Inflammatory macrophage treated with lipopolysaccharide for 4 hours (primary cell): Measurements from ENCODE around the gene ITM2B.
"Not testable (repeated sequence)": the region's sequence is repeated elsewhere in the genome, so short reads cannot be mapped to it uniquely, and the experiment has no call there.

Experiments used
- DNase-seq: peaks from one replicate; pipeline ENCODE4 v3.0.0-alpha.2; 2020

The ITM2B gene

GRCh38 chr13:48233046-48233888 is at the start of gene ITM2B:
Gene ITM2B (plus strand): TSS chr13:48233206. CDS start chr13:48233361, 155 bp downstream.
- DNase-seq: peak; percentile 74

GRCh38 chr13:48184260-48184659 is 48.7 kb upstream of the ITM2B start:
- DNase-seq: no peak

DNA sequence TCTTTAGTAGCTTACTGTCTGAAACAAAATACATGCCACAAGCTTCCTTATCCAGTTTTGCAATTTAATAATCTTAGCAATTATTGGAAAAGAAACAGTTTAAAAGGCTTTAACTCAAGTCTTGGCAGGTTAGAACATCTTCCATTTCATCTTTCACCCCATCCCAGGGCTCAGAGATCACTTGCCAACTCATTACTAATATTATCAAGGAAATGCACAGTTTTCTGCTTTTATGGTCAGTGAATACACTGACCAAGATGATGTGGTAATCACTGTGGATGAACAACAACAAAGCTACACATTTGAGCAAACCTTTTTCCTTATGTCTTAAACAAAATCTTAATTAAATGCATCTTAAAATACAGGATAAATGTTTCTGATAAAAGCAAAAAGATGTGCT is 48.0 kb upstream of the ITM2B start:
- no peak for DNase-seq

GRCh38 chr13:48186722-48187121 is 46.3 kb upstream of the ITM2B start:
- no peak for DNase-seq

DNA sequence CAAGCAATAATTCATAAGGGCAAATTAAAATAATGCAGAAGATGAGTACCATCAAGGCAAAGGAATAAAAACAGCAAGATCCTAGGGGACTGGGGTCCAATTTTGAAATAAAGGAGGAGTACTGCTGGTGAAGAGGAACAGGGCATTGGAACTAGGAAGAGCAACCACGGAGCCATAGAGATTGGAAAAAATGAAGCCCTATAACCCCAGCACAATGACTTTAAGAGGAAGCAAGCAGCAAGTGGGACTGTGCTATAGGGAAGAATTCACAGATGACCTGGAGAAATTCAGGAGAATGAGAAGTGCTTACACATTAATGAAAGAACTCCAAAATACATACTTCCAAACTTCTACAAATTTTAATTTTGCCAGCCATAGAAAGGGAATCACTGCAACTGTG is 44.9 kb upstream of the ITM2B start:
- peak; percentile 33 for DNase-seq

DNA sequence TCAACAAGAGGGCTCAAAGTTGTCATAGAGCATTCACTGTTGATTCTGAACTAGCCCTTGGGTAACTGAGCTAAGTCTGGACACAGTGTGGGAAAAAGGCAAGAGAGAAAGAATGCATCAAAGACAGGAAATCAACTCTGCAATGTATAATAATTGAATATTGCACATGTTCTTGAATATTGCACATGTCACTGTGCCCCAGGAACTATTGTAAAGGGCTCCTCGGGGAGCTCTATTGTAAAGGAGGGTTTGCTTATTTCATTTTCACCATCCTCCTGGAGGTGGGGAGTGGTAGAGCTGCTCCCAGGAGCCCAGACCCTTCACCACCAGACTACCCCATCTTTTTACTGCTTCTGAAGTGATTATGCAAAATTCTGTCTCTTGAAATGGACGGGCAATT is 44.4 kb upstream of the ITM2B start:
- no peak for DNase-seq

GRCh38 chr13:48189171-48189570 is 43.8 kb upstream of the ITM2B start:
- DNase-seq: no peak

GRCh38 chr13:48192411-48192935 is 40.5 kb upstream of the ITM2B start:
- DNase-seq: peak; percentile 60

- peak; percentile 89 for DNase-seq
Observed at GRCh38 chr13:48194379-48194754, 38.6 kb upstream of the ITM2B start.

DNA sequence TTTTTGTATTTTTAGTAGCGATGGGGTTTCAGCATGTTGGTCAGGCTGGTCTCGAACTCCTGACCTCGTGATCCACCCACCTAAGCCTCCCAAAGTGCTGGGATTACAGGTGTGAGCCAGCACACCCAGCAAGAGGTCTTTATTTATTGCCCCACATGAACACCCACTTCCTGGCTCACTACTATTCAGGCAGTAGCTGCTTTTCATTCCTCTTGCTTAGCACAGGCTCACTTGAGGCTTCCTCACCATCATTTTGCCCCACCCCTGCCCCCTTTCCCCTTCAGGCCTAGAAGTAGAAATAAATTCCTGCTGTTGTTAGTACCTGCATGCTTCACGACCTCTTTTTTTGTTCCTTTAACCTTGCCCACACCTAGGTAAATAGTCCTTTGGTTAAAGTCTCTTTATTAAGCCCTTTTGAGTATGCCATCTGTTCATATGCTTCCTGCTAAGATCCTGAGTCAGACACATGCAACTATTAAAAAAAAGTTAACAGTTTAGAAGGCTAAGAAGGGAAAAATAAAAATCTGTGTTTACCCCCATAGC is 33.5 kb upstream of the ITM2B start:
- no peak for DNase-seq

DNA sequence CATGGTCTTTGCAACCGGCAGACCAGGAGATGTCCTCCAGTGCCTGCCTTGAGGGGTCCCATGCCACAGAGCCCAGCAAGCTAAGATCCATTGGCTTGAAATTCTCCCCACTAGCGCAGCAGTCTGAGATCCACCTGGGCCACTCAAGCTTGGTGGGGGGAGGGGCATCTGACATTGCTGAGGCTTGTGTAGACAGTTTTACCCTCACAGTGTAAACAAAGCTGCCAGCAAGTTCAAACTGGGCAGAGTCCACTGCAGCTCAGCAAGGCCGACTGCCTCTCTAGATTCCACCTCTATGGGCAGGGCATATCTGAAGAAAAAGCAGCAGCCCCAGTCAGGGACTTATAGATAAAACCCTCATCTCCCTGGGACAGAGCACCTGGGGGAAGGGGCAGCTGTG is 32.0 kb upstream of the ITM2B start:
- no peak for DNase-seq

GRCh38 chr13:48207207-48207606 is 25.8 kb upstream of the ITM2B start:
- DNase-seq: not testable (repeated sequence)

DNA sequence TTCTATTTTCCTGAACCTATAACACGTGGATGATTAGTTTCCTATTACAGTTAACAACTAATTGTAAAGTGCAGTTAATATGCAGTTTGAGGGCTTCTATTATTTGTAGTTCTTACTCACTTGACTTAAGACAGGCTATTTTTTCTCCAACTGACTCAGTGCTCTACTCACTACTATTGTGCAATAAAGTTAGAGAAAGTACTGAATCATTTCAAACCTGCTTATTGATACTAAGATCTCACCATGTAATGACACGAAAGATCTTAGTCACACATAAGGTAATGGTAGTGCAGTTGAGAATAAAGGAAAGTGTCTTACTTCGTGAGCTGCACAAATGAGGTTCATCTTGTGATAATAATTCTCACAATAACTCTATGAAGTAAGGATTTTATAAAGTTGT is 22.8 kb upstream of the ITM2B start:
- DNase-seq: peak; percentile 91

GRCh38 chr13:48214519-48215121 is 18.4 kb upstream of the ITM2B start:
- DNase-seq: no peak

GRCh38 chr13:48215511-48216203 is 17.3 kb upstream of the ITM2B start:
- not testable (repeated sequence) for DNase-seq

- no peak for DNase-seq
Observed at GRCh38 chr13:48216204-48216711, 16.7 kb upstream of the ITM2B start.

DNA sequence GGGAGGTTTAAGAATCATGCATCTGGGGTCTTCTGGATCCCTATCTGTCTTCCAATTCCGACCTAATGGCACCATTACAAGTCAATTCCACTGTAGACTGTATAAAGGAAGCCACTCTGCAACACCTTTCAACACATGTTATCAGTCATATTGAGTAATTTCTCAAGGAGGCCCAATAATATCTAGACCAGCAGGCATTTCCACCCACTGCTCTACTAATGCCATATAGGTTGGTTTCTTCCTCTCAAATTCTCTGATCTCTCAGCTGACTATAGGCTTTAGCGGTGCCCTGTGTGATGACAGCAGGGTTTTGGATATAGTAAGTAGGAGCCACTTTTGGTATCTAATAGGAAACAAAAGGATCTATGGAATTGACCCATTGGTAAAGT is 12.4 kb upstream of the ITM2B start:
- DNase-seq: peak; percentile 30

DNA sequence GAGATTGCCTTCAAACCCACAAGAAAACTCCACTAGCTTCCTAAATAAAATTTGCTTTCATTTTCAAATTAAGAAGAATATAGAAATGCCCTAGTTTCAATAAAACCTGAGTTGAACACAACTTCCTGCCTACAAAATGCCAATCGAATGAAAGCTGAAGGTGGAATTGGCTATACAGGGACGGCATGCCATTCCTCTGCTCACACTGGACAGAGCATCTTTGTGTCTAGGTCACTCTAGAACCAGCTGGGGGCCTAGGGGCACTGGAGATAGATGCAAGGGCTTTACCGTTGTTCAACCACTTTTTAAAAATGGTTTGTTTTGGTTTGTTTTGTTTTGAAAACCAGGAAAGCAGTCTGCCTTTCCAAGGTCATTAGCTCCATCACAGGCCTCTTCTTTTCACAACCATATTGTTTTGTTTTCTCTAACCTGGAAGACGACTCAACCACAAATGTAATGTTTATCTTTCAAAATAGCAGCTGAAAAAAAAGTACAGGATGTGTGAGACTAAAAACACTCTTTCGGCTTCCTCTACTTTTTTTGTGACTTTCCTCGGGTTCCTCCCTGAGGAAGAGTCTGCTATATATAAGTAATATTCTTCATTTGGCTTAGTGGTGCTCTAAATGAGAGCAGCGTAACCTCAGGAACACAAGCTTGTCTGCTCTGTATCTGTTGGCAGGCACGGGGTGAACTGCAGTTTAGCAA is 11.9 kb upstream of the ITM2B start:
- DNase-seq: no peak

- peak; percentile 71 for DNase-seq
Observed at GRCh38 chr13:48221686-48222187, 11.3 kb upstream of the ITM2B start.

DNA sequence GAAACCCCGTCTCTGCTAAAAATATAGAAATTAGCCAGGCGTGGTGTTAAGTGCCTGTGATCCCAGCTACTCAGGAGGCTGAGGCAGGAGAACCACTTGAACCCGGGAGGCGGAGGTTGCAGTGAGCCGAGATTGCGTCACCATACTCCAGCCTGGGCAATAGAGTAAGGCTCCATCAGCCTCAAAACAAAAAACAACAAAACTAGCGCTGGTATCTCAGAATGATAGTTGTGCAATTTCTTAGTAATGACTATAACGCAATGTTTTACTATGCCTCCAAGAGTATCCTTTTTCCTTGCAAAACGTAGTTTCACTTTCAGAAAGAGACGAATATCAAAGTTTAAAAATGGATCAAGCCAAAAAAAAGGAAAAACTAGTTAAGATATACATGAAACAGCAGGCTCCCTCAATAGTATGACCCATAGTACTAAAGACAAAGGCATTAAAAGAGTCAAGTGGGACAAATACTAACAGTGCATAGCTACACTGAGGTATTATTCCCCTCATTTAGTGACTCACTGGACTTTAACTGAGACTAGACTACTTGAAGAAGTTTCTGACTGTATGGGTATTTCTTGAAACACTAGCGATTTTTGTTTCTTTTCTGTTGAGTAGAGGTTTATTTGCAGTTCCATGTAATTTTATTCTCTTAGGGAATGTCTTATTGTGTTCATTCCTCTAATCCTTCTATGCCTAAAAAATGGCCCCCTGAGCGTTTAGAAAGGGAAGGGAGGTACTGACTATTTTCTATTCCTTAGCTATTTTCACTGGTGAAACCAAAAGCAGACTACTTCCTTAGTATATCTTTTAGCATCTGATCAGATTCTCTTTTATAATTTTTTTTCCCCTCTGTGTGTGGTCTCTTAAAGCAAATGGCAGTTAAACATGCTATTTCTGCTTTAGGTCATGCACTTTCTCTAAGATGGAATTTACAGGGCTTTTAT is 10.4 kb upstream of the ITM2B start:
- DNase-seq: peak; percentile 95

DNA sequence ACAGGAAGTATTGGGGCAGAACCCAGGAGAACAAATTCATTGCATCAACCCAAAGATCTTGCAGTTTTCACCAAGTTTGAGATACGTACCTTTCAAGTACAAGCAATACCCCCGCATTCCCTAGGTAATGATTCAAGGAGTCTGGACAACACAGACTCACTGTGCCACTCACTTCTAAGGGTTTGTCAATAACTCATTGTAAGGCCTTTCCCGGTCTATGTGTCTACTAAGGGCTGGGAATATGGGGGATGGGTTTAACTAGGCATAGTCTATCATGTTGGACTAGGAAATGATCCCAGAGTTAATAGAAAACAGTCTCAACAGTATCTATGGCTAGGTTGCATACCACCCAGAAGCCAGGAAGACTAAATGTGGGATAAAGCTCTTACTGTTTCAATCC is 8.3 kb upstream of the ITM2B start:
- DNase-seq: no peak
